ENCODE data around the gene LAMA3.

LAMA3 gene

GRCh38 chr18:23853448-23854195 lies 164.4 kb downstream of the LAMA3 start:
- TF ChIP-seq CTCF (IDR thresholded peaks at IDR 0.05; ENCODE audit: extremely low read depth, missing control alignments) = no peak

GRCh38 chr18:23855721-23856120 lies 166.5 kb downstream of the LAMA3 start:
- DNase-seq (ENCODE audit: low spot score) = no peak
- no peak for TF ChIP-seq CTCF (IDR thresholded peaks at IDR 0.05; ENCODE audit: extremely low read depth, missing control alignments)

More at GRCh38 chr18:23853448-23854195, 164.4 kb downstream of the LAMA3 start:
- DNase-seq (ENCODE audit: low spot score) = no peak

- TF ChIP-seq CTCF (IDR thresholded peaks at IDR 0.05; ENCODE audit: extremely low read depth, missing control alignments) = no peak
- DNase-seq (ENCODE audit: low spot score) = no peak
These were observed 167.4 kb downstream of the LAMA3 start for GRCh38 chr18:23856466-23857163.

GRCh38 chr18:23857164-23857552 lies 167.9 kb downstream of the LAMA3 start:
- no peak for DNase-seq (ENCODE audit: low spot score)
- no peak for TF ChIP-seq CTCF (IDR thresholded peaks at IDR 0.05; ENCODE audit: extremely low read depth, missing control alignments)

GRCh38 chr18:23857756-23858155 lies 168.5 kb downstream of the LAMA3 start:
- no peak for TF ChIP-seq CTCF (IDR thresholded peaks at IDR 0.05; ENCODE audit: extremely low read depth, missing control alignments)
- DNase-seq (ENCODE audit: low spot score) = no peak

- no peak for DNase-seq (ENCODE audit: low spot score)
- TF ChIP-seq CTCF (IDR thresholded peaks at IDR 0.05; ENCODE audit: extremely low read depth, missing control alignments) = no peak
These were observed 170.4 kb downstream of the LAMA3 start for GRCh38 chr18:23859466-23860336.
